Vagina (tissue), 2 donors: ENCODE measurements around the gene FAM120A.

Experiments
- POLR2A ChIP-seq, 2 donors: fragments of 450-650 bp; IDR thresholded peaks; one replicate each; pipeline ENCODE4 v1.6.1; 2017; ENCODE audit warnings: antibody characterized with exemption in 2 of 2, mild to moderate bottlenecking in 2 of 2, moderate library complexity in 2 of 2
- POLR2AphosphoS5 ChIP-seq, 2 donors: sonication (generic); formaldehyde crosslinking; IDR thresholded peaks; one replicate each; pipeline ENCODE4 v1.9.0; 2017; ENCODE audit warnings: antibody characterized with exemption in 2 of 2, mild to moderate bottlenecking in 2 of 2, low read depth in 1 of 2; ENCODE audit not compliant: insufficient read depth in 1 of 2
- TF ChIP-seq, protein P1 (sequence below), 3 experiments: fragments of 450-650 bp in 2 of 3; fragments of 200-600 bp in 1 of 3; sonication (generic) in 1 of 3; IDR thresholded peaks; one replicate each; pipeline ENCODE4 v1.5.1; 2017 to 2019; ENCODE audit warnings: antibody characterized with exemption in 3 of 3, mild to moderate bottlenecking in 2 of 3, moderate library complexity in 2 of 3

DNA sequence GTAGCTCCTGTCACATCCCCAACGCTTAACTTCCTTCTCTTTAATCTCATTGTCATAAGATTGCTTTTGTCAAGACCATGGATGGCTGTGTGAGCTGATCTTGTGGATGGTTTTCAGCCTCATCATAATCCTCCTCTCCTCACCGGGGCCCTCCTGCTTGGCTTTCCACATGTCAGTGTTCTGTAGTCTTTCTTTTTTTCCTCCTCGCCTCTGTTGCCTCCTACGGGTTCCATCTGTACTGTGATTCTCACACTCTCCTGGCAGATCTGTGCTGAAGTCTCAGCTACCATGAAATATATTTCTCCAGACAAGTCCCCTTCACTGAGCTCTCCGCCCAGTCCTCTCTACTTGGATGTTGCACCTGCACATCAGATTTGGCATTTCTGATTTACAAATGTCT lies 36.8 kb downstream of the FAM120A start:
- TF ChIP-seq, protein P1, sequence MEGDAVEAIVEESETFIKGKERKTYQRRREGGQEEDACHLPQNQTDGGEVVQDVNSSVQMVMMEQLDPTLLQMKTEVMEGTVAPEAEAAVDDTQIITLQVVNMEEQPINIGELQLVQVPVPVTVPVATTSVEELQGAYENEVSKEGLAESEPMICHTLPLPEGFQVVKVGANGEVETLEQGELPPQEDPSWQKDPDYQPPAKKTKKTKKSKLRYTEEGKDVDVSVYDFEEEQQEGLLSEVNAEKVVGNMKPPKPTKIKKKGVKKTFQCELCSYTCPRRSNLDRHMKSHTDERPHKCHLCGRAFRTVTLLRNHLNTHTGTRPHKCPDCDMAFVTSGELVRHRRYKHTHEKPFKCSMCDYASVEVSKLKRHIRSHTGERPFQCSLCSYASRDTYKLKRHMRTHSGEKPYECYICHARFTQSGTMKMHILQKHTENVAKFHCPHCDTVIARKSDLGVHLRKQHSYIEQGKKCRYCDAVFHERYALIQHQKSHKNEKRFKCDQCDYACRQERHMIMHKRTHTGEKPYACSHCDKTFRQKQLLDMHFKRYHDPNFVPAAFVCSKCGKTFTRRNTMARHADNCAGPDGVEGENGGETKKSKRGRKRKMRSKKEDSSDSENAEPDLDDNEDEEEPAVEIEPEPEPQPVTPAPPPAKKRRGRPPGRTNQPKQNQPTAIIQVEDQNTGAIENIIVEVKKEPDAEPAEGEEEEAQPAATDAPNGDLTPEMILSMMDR (IDR thresholded peaks at IDR 0.05): no peak
- TF ChIP-seq POLR2A (IDR thresholded peaks at IDR 0.05) (no peak), POLR2AphosphoS5 (IDR thresholded peaks at IDR 0.05; ENCODE audit: insufficient read depth in 1 of 2, low read depth in 1 of 2) (no peak)
